Tibial nerve (tissue), 4 donors: ENCODE measurements around the gene TMEM109.

Experiments
- EP300 ChIP-seq, 2 donors: sonication (generic); formaldehyde crosslinking; IDR thresholded peaks; one replicate each; pipeline ENCODE4 v1.6.1; 2017; ENCODE audit warnings: antibody characterized with exemption in 2 of 2, mild to moderate bottlenecking in 1 of 2
- POLR2A ChIP-seq, 2 donors: fragments of 450-650 bp; IDR thresholded peaks; one replicate each; pipeline ENCODE4 v1.6.1; 2017; ENCODE audit warnings: antibody characterized with exemption in 2 of 2, mild to moderate bottlenecking in 2 of 2, moderate library complexity in 2 of 2
- TF ChIP-seq, protein P1 (sequence below), 5 experiments: fragments of 200-600 bp in 3 of 5; fragments of 450-650 bp in 2 of 5; sonication (generic) in 3 of 5; IDR thresholded peaks; one replicate each; pipeline ENCODE4 v1.5.1; 2016 to 2019; ENCODE audit warnings: antibody characterized with exemption in 5 of 5, mild to moderate bottlenecking in 3 of 5, moderate library complexity in 2 of 5

DNA sequence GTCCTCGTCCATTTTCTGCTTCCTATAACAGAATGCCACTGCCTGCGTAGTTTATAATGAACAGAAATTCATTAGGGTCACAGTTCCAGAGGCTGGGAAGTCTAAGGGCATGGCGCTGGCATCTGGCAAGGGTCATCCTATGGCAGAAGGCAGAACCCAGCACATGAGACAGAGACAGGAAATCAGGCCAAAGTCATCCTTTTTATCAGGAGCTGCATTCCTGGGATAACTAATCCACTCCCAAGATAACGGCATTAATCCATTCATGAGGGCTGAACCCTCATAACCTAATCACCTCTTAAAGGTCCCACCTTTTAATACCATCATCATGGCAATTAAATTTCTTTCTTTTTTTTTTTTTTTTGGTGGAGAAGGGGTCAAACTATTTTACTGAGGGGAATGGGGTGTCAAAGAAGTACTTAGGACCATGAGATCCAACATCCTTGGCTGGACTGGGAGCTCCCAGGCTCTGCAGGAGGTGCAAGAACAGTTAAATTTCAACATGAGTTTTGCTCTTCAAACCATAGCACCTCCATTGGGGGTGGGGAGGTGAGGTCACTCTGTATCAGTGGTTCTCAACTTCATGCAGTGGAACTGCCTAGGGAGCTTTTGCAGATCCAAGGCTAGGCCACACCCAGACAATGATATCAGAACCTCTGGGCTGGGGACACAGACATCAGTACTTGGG lies 4.4 kb downstream of the TMEM109 start:
- TF ChIP-seq, protein P1, sequence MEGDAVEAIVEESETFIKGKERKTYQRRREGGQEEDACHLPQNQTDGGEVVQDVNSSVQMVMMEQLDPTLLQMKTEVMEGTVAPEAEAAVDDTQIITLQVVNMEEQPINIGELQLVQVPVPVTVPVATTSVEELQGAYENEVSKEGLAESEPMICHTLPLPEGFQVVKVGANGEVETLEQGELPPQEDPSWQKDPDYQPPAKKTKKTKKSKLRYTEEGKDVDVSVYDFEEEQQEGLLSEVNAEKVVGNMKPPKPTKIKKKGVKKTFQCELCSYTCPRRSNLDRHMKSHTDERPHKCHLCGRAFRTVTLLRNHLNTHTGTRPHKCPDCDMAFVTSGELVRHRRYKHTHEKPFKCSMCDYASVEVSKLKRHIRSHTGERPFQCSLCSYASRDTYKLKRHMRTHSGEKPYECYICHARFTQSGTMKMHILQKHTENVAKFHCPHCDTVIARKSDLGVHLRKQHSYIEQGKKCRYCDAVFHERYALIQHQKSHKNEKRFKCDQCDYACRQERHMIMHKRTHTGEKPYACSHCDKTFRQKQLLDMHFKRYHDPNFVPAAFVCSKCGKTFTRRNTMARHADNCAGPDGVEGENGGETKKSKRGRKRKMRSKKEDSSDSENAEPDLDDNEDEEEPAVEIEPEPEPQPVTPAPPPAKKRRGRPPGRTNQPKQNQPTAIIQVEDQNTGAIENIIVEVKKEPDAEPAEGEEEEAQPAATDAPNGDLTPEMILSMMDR (IDR thresholded peaks at IDR 0.05): no peak
- TF ChIP-seq POLR2A (IDR thresholded peaks at IDR 0.05): no peak
- TF ChIP-seq EP300 (IDR thresholded peaks at IDR 0.05): no peak
